HG03066 (cell line): Measurements from ENCODE around the gene ZBTB20.

Experiments used
- ATAC-seq: cut with Tn5 transposase; IDR thresholded peaks from one replicate; pipeline ENCODE4 v1.9.1; 2021; ENCODE audit warnings: low read depth; ENCODE audit not compliant: unreplicated experiment

ZBTB20 gene

DNA sequence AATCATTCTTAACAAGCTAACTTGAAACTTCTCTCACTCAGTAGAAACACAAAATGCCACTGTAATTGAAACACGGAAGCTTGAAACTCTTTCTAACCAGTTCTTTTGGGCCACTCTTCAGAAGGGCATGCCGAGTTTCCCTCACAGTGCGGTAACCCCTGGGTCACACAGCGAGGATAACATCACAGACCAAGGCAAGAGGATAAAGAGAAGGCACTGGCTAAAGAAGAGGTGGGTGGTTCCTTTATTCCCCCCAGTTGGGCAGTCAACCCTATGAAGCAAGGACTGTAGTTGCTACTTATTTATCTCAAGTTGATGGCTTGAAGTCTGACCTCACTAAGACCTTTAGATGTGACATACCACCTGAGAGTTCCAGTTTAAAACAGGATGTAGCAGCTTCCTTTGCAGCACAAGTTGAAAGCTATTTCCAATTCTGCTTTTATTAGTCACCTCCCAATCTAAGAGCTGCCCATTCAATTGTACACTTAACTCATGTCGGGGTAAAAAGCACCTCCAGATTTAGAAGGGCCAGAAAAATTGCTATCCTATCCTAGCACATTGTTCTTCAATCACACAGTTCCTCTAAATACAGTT lies 580.8 kb downstream of the ZBTB20 start:
- ATAC-seq, result peak; percentile 80

DNA sequence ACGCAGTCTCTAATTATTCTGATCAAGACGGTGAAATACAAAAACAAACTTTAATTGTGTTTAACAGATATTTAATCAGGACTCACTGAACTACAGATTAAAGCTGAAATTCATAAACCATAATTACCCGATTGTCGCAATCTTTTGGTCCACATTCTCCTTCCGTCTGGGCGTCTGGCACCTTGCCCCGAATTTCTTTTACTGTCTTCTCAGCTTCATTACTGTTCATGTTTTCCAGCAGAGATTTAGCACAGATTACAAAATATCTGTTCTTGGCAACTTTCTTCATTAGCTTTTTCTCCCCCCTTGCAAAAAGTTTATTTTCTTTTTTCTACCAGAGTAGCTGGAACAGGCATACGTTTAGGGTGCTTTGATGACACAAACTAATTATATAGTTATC lies 581.9 kb downstream of the ZBTB20 start:
- no peak for ATAC-seq

DNA sequence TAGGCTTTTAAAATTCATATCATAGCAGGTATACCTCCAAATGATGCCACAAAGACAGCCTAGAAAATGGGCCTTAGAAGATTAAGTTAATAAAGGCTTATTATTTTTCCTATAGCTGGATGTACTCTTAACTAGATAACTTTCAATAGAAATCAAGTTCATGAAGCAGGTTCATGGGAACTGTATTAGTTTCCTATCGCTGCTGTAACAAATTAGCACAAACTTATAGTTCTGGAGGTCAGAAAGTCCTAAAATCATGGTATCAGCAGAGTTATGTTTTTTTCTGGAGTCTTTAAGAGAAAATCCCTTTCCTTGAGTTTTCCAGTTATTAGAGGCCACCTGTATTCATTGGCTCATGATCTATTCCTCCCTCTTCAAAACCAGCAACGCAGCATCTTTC lies 583.4 kb downstream of the ZBTB20 start:
- no peak for ATAC-seq

DNA sequence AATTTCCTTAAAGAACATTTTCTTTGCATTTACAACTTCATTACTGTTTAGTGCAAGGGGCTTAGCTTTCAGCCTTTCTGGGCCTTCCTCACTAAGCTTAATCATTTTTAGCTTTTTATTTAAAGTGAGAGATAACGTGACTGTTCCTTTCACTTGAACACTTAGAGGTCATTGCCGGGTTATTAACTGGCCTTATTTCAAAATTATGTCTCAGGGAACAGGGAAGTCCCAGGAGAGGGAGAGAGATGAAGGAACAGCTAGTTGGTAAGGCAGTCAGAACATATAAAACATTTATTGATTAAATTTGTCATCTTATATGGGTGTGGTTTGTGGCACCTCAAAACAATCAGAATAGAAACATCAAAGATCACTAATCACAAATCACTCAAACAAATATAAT lies 584.5 kb downstream of the ZBTB20 start:
- ATAC-seq, result no peak

DNA sequence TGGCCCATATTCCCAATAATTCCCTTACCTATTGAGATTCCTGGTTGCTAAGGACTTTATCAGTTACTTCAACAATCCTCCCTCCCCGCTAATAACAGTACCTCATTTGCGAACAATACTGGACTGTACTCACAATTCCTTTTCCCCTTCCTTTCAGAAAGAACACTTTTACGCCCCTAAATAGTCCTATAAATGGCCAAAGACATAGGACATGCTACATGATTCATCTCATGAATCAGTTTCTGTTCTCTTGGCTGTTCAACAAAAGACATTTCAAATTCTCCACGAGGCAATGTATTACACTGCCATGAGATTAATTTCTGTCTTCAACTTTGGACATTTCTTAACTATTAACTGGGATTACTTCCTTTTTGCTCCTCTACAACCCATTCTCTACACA lies 588.8 kb downstream of the ZBTB20 start:
- ATAC-seq, result no peak

DNA sequence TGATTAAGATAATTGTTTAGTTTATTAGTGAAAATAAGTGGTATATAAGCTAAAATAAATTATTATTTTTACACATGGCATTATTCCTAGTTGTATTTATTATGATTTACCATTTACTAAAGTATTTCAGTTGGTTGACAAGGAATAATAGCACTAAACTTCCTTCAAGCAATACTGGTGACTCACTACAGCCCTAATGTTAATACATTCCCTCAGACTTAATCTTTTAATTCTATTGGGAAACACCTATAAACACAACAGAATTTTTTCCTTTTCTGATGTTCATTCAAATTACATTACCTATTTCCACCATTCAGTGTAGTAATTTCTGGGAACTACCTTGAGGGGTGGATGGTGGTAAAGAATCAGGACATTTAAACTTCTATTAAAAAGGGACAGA lies 589.3 kb downstream of the ZBTB20 start:
- no peak for ATAC-seq

DNA sequence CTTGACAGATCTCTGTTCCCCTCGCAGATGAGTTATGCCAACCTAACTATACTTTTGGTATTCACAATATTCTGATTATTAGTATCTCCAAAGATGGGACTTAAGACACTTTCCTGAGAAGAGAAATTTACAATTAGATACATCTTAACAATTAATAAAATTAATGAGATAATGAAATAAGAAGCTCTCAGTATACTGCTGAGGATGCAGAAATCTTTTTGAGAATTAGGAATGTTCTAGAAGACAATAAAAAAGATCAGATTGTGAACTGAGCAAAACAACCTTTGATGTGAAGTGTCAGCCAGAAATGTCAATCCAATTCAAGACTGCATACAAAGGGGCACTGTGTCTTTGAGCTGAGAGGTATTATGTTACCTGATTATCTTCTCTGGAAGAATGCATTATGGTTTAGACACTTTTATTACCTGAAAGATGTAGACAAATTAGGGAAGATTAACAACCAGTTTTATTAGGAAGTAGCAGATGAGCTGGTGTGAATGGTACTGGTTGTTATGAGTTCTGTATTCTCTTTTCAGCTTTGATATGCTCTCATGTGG lies 590.4 kb downstream of the ZBTB20 start:
- ATAC-seq, result no peak

DNA sequence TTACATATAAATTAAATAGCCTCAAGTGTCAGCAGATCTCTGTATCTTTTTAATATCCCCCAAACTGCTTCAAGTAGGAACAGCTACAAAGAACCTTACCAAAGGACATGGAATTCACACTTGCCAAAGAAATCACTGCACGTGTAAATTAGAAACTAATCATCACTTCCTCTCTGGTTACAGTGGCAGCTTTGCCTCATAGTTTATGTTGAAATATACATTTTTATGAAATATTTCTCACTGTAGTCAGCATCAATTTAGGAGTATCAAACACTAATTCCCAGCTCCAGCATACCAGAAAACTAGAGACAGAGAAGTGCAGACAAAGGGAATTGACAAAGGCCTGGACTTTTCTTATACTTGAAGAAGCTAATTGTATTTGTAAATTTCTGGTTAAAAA lies 592.4 kb downstream of the ZBTB20 start:
- ATAC-seq, result no peak

DNA sequence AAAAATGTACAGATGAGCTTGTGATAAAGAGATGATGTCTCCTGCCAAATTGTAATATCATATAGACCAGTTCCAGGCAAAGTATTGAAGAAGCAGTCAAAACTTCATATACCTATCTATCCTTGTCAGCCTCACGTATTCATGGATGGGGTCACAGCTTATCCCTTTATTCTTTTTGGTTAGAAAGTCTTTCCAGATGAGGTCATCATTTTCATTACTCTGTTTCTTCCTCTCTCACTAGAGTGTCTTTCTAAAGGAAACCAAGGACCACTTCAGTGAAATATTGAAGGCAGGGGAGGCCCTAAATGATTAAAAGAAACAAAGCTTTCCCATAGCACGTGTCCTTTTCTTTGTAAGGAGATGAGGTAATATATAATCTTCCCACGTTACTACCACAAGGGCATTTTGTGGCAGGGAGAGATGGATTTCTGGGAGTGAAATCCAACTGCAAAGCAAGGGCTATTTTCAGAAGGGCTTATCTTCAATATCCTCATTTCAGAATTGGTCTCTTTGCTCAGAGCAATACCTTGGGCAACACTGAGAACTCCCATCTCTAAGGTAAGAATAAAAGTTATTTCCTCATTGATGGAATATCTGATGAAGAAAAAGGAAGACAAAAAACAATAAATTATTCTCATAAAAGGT lies 593.0 kb downstream of the ZBTB20 start:
- ATAC-seq, result no peak

DNA sequence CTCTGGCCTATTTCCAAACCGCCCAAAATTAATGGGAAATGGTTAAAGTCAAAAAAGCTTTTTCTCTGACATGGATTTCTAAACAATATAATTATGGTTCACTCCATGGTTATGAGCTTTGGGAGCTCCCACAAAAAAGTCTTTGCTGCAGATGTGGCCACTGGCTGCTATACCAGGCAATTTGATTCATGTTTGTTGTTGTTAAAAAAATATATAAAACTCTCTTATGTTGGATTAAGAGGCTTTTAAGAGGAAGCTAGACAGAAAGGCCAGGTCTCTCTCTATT lies 594.6 kb downstream of the ZBTB20 start:
- no peak for ATAC-seq

DNA sequence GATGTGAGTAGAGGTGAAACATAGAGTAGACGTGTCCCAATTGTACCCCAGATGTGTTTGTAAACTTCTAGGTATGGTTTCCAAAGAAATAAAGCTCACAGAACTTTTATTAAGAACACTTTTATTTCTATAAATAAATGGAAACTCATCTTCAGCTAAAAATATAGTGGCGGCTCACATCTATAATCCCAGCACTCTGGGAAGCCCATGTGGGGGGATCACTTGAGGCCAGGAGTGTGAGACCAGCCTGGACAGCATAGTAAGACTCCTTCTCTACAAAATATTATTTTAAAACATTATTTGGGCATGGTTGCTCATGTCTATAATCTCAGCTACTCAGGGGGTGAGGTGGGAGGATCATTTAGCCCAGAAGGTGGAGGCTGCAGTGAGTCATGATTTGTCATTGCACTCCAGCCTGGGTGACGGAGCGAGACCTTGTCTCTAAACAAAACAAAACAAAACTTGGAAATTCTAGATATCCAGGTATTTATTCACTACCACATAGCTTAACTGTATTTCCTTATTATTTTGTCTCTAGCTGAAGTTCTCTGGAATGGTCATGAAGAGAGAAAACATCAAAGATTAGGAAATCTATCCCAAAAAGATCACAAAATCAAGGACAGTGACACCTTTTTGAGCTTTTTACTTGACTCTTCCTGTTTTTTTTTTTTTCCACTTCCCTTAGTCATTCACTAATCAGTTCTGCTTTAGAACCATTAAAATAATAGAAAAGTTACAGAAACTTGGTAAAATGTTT lies 595.1 kb downstream of the ZBTB20 start:
- ATAC-seq, result no peak

DNA sequence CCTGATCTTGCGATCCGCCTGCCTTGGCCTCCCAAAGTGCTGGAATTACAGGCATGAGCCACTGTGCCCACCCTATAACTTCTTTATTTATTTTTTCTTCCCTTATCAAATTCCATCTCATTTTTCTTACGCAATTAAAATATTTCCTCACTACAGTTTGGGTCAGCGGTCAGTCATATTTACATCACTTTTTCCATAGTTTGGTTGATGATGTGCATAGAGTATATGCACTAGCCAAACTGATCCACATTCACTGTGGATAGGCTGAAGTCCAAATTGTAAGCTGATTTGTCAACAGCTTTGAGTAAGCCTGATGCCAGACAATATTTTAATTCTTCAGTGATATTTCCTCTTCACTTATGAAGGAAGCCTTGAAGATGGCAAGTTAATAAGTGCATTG lies 596.9 kb downstream of the ZBTB20 start:
- ATAC-seq, result no peak

DNA sequence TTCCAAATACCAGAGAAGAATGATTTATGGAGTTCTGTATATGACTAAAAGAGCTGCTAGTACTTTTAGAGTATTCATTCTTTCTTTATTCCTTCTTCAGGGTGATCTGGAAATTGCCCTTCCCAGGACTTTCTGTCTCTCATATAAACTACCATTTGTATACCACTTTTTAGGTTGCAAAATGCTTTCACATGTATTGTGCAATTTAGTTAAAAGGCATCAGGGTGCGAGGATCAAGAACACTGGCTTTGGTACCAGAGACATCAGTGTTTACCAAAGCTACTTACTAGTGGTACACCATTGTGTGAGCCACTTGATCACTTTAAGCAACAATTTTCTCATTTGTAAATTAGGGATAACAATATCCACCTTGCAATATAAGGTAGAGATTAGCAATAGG lies 601.9 kb downstream of the ZBTB20 start:
- no peak for ATAC-seq

DNA sequence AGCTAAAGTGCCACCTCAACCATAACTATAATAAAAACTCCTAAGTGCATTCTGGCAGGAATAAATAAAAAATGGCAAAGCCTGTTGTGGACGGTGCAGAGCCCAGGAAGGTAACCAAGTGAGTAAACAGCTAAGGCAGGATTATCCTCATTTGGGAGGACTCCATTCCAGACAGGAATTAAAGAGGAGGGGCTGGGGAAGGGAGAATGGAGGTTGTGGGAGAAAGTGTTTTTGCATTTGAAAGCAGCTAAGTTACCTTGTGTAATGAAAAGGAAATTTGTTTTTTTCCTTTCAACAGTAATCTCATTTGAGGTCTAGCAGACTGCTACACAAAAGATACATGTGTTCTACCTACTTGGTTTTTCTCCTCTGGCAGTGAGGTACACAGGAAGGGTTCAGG lies 604.7 kb downstream of the ZBTB20 start:
- ATAC-seq, result no peak

DNA sequence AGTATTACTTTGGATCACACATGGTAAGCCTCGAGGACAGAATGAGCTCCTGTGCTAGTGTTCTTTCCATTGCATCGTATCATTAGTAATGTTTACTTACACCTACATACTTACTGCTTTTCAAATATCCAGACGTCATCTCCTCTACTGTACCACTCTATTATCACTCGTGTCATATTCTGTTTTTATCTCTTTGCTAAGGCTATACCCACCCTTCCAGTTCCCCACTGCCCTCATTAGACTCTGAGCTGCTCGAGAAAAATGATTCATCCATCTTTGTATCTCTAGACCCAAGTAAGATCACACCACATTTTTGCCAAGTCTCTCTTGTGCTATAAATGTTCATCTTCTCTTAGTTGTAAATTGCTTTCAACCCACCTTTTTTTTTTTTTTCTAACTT lies 607.6 kb downstream of the ZBTB20 start:
- no peak for ATAC-seq

DNA sequence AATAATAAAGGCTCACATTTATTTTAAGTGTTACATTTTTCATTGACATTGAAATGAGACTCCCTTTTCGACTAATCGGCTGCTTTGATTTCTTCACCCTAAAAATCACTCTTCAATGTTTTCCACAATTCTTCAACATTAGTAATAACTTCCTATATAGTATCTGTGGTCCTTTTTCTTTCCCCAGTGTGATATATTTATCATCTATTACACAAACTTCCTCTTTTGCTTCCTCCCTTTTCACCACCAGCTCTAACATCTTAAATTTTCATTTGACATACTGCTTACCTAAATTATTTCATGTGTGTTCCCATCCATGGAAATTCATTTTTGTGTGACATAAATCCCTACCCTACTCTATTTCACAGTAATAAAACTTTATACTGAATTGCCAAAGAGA lies 608.9 kb downstream of the ZBTB20 start:
- no peak for ATAC-seq

DNA sequence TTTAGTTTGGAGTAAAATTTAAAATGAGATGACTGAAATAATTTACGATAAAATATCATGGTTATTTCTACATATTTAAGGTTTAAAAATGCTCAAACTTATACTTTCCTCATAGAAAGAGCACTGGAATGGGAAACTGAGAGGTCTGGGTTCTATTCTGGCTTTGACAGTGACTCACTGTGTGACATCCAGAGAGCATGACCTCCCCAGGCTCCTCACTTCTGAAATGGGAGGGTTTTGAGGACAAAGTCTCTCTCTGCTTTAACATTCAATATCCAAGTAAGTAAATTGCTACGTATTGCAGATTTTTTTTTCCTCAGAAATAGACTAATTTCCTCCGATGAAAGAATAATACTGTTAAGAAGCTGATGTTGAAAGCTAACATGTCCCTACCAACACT lies 618.6 kb downstream of the ZBTB20 start:
- ATAC-seq, result no peak

DNA sequence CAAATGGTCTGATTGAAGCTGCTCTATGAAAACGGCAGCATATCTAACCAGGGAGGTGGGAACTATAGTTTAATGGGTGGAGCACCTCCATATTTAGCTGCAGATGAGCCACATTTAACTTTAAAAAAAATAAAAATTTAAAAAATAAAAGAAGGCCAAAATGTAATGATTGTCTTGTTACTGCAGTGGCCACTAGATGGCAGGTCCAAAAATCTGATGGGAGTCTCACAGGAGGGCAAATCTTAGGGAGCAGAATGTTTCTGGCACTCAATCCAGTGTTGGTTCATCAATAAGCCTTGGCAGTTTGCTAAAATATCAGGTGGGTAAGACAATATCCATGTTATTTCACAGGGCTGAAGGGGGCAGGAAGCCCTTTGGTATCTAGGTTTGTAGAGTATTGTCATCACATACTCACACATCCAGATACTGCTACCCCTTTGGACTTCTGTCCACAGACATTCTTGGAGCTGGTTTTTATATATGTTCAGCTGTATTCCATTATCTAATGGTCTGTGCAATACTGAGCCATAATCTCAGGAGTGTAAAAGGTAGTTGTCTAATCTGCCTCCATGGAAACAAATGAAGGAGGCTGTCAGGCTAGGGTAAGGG lies 619.9 kb downstream of the ZBTB20 start:
- ATAC-seq, result no peak

DNA sequence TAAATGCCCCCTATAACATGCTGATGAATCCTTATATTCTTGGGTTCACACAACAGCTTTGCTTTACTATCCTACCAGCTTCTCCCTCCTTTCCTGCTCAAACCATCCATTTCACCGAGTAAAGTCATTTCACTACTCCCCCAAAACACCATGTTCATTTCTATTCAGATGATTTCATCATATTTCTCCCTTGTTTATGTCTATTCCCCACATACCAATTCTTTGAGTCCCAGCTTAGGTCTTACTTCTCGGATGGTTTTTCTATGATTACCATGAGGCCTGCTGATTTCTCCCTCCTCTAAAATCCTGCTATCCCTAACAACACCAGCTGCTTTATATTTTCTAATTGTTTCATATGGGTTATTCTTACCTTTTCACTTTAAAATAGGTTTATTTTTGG lies 621.8 kb downstream of the ZBTB20 start:
- ATAC-seq, result no peak

DNA sequence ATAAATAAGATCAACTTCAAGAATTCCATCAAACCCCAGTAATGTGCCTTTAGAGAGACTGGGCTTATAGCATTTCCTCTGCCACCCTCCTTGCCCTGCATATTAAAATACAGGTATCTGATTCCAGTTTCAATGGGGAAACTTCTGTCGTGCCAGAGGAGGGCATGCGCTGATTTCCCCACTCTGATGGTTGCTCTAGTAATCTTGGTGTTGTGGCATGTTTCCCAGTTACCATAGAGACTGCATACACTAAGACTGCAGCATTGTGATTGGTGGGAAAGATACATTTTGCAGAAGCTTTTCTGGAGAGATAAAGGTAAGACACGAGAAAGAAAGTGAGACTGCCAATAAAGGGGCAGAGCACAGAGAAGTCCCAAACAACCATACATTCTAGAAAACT lies 627.7 kb downstream of the ZBTB20 start:
- peak; percentile 85 for ATAC-seq

DNA sequence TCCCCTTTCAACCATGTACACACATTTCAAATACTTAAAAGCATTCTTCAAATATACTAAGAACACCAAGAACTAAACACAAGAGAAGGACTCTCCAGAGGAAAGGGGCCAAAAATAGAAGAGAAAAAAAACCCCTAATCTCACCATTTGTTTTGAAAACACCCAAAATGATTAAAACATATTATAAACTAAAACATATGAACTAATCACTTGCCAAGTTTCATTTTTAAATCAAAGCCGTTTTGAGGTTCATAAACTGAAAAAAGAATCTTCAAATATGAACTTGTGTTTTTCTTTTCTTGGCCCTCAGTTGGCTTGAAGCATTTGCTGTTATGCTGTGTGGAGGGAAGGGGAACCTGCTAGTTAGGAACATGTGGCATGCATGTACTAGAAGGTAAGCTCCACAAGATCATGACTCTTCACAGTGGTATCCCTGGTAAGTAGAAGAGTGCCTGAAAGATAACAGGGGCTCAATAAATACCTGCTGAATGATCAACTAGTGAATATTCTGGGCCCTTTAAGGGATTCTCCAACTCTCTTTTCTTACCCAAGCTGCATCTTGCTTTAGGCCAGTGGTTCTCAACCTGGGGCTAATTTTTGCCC lies 628.8 kb downstream of the ZBTB20 start:
- no peak for ATAC-seq
